NCI-H82 treated with DMSO at 0.1 percent for 48 hours (cell line): ENCODE measurements around the gene TNK2.
"Not testable (repeated sequence)": the region's sequence is repeated elsewhere in the genome, so short reads cannot be mapped to it uniquely, and the experiment has no call there.

ENCODE experiments used
- DNase-seq: peaks from one replicate; lab custom pipeline; 2025; ENCODE audit not compliant: unreplicated experiment; lab: John Stamatoyannopoulos, UW

Gene TNK2

DNA sequence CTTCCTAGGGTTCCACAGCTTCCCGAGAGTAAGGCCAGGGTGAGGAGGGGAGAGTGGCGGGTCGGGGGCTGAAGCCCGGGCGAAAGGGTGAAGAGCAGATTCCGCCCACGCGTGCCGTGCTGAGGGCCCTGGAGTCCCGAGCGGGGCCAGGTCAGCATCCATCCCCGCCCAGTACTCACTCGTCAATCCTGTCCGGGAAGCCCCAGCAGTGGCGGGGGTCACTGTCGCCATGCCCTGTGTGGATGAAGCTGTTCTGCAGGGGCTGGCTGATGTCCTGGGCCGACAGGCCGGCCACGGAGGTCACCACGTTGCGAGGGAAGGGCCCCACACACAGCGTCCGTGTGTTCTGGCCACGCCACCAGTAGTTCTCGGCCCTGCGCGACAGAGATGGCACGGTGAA lies 36.3 kb downstream of the TNK2 start:
- no peak for DNase-seq

DNA sequence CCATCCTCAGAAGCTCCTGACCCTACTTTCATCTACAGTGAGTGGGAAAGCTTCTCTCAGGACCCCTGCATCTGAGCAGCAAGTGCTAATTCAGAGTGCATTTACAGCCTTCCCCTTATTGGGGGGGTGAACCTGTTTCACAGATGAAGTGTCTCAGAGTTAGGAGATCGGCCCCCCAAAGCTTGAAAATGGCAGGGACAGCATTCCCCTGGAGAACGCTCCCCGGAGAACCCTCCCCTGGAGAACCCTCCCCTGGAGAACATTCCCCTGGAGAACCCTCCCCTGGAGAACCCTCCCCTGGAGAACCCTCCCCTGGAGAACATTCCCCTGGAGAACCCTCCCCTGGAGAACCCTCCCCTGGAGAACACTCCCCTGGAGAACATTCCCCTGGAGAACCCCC lies 36.7 kb downstream of the TNK2 start:
- DNase-seq: not testable (repeated sequence)

DNA sequence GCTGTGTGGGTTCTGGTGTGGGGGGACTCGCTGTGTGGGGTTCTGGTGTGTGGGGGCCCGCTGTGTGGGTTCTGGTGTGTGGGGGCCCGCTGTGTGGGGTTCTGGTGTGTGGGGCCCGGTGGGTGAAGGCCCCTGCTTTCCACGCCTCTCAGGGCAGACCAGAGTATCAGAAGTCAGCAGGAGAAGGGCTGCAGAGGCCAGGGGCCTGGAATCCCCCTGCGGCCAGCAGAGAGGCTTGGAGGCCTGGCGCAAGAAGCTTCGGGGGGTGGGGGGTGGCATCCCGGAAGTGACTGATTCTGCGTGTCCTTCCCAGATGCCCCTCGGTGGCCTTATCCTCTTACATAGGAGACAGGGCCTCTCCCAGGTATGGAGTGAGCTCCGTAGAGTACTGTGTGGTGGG lies 37.4 kb downstream of the TNK2 start:
- no peak for DNase-seq

DNA sequence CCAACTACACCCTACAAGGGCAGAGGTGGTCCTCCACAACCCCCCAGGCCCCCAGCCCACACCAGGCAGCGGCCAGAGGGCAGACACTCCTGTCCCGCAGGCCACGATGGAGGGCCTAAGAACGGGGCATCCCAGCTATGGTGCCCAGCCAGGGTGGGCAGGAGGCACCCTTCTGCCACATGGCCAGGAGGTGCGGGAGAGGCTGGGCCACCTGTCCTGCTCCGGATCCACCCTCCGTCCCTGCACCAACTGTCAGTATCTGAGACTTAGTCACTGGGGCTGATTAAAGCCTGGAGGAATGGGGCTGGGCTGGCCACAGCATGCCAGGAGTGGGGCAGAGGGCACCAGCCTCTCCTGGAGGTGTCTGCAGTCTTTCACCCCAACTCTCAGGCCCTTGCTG lies 37.9 kb downstream of the TNK2 start:
- no peak for DNase-seq

DNA sequence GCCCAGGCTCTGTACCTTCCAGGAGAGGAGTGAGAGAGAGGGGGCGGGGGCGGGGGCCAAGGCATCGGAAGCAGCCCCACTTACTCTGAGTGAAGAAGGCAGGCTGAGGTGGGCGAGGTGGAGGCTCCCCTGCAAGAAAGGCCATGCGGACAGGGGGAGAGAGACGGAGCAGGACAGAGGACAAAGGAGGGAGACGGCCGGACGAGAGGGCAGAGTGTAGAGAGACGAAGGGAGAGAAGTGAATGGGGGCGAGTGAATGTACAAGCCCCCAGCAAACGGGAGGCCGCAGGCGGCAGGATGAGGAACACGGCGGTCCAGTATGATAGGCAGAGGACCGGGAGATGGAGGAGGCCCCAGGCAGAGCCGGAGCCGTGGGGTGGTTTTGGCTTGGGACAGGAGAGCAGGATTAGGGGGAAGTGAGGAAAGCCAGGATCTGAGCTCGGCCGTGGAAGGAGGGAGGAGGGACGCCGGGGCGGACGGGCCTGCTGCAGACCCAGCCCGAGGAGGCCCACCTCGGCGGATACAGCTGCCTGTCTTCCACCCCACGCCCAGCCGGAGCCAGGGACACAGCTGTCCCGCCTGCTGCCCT lies 38.8 kb downstream of the TNK2 start:
- no peak for DNase-seq

DNA sequence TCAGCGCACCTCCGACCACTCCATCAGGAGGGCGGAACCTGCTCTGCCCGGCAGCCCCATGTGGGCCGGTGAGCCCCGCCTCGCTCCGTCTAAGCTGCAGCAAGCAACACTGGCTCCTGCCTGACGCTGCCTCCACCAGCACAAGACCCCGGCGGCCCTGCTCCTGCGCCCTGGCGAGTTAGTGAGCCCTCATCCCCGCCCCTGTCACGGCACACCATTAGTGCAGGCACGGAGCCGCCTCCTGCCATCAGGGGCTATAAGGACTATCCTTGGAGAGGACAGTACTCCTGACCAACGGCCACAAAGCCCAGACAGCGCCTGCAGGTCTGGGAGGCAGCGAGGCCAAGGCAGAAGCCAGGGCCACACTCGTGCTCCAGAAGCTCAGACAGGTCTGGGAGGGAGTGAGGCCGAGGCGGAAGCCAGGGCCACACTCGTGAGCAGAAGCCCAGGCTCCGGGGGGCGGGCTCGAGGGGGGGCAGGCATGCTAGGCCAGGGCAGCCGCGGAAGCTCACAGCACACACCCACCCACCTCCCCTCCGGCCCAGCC lies 39.4 kb downstream of the TNK2 start:
- DNase-seq: no peak

DNA sequence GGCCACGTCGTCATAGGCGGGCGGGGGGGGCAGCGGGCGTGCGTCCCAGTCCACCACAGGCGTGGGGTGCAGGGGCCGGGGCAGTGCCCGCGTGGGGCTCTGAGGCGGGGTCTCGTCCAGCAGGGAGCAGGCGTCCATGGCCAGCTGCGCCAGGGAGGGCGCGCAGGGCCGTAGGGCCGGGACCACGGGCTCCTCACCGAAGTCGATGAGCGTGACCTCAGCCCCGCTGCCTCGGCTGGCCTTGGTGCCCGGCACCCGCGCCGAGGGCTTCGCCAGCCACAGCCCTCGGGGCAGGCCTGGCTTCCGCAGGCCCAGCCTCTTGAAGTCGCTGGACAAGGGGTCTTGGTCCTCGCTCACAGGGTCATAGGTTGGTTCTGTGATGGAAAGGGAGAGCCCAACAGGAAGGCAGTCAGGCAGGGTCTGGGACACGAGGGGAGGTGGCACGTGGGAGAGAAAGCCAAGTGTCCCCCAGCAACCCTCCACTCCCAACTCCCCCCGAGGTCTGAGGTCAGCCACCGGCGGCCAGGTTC lies 40.0 kb downstream of the TNK2 start:
- DNase-seq: no peak

GRCh38 chr3:195867631-195868335 lies 40.6 kb downstream of the TNK2 start:
- DNase-seq: no peak

DNA sequence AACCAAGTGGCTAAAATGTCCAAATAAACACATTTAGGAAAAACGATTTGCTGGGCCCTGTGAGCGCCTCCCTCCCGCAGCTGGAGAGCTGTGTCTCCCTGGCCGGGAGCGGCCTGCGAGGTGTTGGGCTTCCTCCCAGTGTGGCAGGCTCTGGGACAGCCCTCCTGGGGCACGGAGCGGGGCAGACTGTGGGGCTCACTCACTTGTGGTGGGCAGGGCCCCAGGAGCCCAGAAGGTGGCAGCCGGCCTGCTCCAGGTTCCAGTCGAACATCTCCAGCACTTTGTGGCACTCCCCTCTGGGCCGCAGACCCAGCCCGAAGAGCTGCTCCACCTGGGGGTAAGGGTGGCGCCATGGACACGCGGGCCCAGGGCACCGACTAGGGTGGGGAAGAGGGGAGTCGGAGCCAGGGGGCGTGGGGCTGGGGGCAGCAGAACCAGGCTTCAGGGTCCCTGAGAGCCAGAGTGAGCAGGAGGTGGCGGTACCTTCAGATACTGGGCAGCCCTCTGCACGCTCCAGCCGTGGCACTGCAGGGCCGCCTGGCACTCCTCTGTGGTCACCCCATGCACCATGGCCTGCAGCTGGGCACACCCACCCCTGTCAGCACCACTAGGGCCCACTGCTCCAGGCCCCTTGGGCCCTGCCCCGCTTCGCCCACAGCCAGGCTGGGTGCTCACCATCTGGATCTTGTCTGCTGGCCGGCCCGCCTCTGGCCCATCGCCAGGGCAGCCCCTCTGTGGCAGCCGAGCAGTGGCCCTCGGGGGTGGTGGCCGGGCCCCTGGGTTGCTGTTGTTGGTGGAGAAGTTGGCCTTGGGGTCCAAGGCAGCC lies 41.5 kb downstream of the TNK2 start:
- no peak for DNase-seq

DNA sequence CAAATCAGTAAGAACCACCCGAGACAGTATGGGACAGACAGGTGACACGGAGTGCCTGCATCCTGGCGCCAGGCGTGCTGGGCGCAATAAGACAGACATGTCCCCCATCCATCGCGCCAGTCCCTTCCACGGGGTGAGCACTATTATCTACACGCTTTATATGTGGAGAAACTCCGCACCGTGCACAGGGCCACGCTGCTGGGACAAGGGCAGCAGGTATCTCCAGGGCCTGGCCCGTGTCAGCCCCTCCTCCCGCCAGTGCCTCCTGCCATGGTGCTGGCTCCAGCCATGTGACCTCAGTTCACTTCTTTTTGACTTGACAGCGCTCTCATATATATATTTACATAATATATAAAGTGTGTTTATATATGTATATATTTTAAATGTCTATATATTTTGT lies 42.6 kb downstream of the TNK2 start:
- DNase-seq: no peak

DNA sequence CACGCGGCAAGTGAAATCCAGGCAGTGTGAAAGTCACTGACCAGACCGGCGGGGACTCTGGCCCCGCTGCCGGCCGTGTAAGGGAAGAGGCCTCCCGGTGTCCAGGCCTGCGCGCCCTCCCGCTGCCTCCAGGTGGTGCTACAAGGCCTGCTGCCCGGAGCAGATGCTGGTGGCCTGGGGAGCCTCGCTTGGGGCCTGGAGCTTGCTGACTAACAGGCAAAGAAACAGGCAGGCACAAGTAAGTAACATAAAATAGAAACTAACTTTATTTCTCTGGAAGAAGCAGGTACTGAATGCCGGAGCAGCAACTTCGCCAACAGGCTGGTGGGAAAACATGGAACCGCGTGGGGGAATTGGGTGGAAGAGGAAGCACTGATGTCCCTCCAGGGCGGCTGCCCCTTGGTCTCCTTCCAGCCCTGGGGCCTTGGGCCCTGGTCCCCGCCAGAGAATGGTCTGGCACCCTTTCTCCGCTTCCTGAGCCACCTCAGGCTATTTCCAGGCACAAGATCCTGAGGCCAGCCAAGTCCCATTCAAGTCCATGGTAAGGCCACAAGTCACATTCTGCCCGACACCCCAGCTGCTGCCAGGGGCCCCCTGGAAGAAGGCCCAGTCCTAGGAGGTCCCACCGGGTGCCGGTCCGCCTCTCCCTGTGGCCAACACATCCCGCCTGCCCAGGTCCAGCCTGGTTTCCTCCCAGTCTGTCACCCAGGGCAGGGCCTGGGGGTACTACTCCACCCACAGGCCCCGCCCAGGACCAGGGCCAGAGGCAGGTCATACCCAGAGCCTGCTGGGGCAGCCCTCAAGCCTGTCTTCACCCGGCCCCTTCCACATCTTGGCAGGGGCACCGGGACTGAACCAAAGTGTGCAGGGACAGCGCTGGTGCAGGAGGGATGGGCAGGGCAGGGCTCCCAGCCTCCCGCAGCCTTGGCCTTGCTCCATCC lies 45.0 kb downstream of the TNK2 start:
- DNase-seq: peak; percentile 28

- DNase-seq: not testable (repeated sequence)
These were observed 46.0 kb downstream of the TNK2 start for GRCh38 chr3:195862318-195862717.

GRCh38 chr3:195860456-195860855 lies 47.9 kb downstream of the TNK2 start:
- no peak for DNase-seq

DNA sequence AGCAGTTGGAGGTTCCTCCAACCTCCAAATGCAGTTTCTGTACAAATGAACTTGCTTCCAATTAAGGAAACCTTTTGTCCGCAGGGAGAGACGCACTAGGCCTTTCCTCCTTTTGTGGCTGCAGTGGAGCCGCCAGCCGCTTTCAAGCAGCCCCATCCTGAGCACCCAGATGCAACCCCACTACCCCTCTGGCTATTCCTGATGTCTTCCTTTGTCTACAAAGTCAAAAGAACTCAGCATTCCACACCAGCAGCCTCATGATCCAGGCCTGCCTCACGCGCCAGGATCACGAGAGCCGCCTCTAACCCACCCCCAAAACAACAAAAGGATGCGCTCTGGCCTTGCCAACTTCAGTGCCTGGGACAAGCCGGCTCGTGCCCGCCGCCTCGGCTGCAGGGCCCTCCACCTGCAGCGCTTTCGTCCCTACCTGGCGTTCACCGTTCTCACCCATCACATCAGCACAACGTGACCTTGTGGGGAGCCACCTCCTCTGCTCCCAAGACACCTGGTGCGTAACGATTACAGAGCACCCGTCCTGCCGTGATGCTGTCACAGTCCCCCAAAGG lies 48.4 kb downstream of the TNK2 start:
- DNase-seq: no peak

GRCh38 chr3:195859061-195859845 lies 49.1 kb downstream of the TNK2 start:
- peak; percentile 85 for DNase-seq

DNA sequence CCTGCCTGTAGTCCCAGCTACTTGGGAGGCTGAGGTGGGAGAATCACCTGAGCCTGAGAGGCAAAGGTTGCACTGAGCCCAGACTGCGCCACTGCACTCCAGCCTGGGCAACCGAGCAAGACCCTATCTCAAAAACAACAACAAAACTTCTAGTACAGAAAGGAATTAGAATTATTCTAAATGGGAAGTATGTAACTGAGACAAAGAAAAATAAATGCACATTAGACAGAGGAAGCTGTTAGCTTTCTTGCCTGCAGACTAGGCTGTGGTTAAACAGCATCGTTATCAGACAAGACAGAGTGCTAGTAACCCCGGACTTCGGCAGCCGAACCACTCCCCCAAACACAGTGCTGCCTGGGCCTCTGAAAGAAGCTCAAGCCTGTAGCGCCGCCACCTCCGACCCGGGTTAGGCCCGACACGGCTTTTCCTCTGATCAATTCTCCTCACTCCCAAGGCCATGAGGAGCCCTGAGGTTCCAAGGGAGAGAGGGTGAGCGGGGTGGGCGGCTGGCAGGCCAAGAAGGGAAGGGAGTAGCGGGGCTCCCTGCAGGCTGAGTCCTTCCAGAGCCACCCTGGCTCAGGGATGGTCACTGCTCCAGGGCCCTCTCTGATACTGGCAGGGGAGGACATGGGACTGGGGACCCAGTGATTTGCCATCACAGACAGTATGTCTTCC lies 51.8 kb downstream of the TNK2 start:
- DNase-seq: no peak

GRCh38 chr3:195855471-195856409 lies 52.6 kb downstream of the TNK2 start:
- DNase-seq: no peak
